ENCODE results near the gene SGSH.
"Not testable (repeated sequence)": the region's sequence is repeated elsewhere in the genome, so short reads cannot be mapped to it uniquely, and the experiment has no call there.

The SGSH gene

DNA sequence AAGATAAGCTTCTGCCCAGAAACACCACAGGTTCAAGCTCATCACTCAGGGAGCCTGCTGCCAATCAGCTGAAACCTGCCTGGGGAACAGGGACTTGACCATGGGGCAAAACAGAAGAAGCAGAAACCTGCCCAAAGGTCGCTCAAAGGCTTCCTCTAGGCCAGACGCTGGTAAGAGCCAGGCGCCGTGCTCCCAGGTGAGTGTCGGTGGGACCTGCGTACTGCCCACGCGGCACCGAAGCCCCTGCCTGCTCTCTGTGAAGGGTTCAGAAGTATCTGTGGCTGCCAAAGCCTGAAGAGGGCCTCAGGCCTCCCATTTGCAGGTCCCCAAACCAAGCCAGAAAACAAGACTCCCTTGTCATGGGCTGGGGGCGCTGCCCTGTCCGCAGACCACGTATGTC lies 10.4 kb downstream of the SGSH start:
- no peak for DNase-seq

DNA sequence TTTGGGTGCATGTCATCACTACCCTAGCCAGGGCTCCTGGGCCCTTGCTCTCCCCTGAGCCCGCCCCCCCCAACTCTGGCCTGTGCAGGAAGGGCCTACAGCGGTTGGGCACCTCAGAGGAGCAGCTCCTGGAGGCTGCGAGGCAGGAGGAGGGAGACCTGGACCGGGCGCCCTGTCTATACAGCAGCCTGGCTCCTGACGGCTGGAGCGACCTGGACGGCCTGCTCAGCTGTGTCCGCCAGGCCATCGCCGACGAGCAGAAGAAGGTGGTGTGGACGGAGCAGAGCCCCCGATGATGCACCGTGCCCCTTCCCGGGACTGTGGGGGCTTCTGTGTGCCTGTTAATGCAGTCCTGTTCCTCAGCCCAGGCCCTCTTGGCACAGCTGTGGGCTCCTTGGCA lies 12.1 kb downstream of the SGSH start:
- DNase-seq, result no peak

DNA sequence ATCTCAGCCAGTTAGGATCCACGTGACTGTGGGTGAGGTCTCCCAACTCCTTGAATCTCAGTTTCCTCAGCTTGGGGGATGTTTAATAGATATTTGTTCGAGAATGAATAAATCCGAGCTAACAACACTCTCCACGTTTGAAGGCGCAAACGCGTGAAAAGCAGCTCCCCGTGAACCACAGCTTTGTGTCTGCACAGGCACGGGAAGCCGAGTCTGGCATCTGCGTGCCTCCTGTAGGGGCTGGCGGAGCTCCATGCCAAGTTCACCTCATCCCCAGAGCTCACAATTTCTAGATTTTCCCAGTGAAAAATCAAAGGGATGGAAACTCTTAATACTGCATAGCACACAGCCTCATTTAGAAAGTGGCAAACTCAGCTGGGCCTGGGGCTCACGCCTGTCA lies 14.3 kb downstream of the SGSH start:
- no peak for DNase-seq

- DNase-seq, result no peak
These were observed 15.3 kb downstream of the SGSH start for GRCh38 chr17:80204626-80205468.

- no peak for DNase-seq
These were observed 16.6 kb downstream of the SGSH start for GRCh38 chr17:80203471-80203963.

DNA sequence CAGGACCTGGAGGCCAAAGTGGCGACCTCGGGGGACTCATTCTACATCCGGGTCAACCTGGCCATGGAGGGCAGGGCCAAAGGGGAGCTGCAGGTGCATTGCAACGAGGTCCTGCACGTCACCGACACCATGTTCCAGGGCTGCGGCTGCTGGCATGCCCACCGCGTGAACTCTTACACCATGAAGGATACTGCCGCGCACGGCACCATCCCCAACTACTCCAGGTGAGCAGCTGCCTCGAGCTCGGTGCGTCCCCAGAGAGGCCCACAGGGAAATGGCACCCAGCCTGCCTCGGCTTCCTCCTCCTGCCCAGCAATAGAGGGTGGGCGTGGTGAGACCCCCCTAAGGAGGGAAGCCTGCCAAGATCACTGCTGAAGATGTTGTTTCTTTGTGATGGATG lies 17.9 kb downstream of the SGSH start:
- DNase-seq, result no peak

DNA sequence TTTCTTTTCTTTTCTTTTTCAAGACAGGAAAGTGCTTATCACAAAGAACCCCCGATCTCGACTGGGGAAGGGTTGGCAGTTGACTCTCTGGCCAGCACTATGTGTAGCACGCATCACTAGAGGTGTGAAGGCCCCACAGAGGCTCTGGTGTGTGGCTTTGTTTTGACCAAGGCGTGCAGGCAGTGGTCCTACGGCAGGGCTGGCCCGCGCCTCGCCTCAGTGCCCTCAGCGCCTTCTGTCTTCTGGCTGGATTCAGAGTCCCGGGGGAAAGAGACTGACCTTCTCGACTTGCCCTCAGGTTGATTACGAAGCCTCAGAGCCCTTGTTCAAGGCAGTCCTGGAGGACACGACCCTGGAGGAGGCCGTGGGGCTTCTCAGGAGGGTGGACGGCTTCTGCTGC lies 18.7 kb downstream of the SGSH start:
- no peak for DNase-seq

DNA sequence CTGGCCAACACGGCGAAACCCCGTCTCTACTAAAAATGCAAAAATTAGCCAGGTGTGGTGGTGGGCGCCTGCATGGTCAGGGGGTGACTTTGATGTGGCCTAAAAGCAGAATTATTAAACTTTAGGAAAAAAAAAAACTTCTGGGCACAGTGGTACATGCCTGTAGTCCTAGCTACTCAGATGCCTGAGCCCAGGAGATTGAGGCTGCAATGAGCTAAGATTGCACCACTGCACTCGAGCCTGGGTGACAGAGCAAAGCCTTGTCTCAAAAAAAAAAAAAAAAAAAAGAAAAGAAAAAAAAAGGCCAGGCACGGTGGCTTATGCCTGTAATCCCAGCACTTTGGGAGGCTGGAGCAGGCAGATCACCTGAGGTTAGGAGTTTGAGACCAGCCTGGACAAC lies 20.8 kb downstream of the SGSH start:
- not testable (repeated sequence) for DNase-seq

DNA sequence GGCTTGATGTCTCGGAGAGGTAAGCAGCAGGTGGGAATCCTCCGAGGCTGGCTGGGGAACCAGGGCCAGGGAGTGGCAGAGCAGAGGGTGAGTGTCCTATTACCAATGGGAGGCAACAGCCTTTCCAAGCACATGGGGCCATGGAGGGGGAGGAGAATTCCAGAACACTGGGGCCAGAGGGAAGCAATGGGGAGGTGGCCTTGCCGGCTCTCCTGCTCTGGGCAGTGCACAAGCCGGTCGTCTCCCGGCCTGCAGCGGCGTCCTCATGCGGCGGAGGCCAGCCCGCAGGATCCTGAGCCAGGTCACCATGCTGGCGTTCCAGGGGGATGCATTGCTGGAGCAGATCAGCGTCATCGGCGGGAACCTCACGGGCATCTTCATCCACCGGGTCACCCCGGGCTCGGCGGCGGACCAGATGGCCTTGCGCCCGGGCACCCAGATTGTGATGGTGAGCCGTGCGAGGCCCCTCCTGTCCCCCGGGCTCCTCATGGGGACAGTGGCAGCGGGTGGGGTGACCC lies 21.9 kb downstream of the SGSH start:
- DNase-seq, result no peak

DNA sequence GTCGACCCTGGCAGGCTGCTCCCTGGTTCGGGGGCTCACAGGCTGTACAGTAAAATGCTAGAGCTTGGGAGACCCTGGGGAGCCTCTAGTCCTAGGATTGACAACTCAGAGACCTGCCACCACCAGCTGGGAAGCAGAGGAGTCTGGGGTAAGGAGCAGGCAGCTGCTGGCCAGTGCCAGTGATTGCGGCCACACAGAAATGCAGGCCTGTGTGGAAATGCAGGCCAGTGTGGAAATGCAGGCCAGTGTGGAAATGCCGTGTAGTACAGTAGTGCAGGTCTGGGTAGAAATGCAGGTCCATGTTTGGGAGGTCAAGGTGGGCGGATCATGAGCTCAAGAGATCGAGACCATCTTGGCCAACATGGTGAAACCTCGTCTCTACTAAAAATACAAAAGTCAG lies 23.5 kb downstream of the SGSH start:
- DNase-seq, result no peak

DNA sequence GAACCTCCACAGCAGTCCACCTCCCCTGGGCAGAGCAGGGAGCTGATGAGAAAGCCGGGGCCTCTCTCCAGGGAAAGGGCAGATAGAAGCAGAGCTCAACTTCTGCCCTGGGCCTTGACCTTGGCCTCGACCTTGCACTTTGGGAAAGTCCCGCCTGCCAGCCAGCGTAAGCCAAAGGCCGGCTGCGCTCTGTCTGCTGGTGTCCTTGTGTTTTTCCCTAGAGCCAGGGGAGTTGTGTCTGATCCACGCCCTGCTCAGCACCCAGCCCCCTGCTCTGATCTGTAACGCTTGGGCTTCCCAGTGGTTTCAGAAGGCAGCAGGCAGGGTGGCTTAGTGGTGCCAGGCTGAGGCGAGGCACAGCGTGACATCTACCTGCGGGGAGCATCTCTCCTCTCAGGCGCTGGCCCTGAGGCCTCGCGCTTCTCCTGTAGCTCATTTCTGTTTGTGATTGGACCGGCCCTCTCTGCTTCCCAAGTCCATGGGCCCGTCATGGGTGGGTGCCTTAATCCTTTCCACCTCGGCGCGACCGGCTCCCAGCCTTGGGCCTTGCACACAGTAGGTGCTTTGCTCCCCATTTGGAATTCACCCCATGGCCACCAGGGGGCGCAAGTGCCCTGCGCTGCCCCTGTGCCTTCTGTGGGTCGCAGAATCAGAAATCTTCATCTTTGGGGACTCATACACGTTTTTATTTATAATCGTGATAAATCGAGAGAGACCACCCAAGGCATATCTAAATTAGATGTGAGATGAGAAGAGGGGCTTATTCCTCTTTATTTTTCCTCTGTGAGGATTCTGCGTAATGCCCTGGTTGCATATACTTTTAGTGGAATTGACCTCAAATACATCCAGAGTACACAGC lies 24.2 kb downstream of the SGSH start:
- DNase-seq, result no peak

DNA sequence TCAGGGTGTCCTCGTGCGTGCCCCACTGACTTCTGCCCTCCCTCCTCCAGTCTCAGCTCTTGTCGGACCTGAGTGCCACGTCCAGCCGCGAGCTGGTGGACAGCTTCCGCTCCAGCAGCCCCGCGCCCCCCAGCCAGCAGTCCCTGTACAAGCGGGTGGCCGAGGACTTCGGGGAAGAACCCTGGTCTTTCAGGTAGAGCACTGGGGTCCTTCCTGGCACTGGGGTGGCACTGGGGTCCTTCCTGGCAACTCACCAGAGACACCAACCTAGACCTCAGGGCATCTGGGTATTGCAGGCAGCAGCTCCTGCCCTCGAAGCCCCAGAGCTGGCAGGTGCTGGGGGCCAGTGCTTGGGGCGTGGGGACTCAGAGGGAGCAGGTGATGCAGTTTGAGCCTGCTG lies 25.0 kb downstream of the SGSH start:
- DNase-seq, result no peak

- no peak for DNase-seq
These were observed 28.1 kb downstream of the SGSH start for GRCh38 chr17:80191865-80192661.

DNA sequence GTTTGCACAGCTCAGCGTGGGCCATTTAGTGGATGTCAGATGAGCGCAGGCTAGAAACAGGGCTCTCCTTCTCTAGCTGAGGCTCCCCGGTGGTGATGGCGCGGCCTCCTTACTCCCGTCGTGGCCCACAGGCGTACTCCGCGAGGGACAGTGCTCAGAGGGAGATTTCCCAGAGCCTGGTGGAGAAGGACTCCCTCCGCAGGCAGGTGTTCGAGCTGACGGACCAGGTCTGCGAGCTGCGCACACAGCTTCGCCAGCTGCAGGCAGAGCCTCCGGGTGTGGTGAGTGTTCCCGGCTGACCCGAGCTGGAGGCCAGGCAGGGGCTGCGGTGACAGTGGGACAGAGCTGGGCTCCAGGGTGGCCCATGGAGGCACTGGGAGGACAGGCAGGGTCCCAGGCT lies 28.9 kb downstream of the SGSH start:
- DNase-seq, result no peak

- no peak for DNase-seq
These were observed 29.4 kb downstream of the SGSH start for GRCh38 chr17:80190716-80191115.

GRCh38 chr17:80189611-80190010 lies 30.5 kb downstream of the SGSH start:
- no peak for DNase-seq

DNA sequence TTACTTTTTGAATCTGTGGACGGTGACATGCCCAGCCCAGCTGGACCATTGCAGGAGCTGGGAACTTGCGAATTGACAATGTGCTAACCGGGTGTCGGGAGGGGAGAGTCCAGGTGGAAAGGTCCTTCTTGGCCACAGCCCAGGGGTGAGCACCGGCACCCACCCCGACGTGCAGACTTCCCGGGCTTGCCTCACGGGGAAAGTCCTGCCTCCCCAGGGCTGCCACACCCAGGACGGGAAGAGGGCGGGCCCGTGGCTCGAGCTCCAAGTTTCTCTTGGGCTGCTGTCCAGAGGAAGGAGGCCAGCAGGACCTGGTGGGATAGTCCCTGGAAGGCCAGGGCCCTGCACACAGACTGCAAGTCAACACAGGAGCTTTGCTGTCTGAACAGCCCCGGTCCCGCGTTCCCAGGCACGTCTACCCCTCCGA lies 32.6 kb downstream of the SGSH start:
- no peak for DNase-seq

DNA sequence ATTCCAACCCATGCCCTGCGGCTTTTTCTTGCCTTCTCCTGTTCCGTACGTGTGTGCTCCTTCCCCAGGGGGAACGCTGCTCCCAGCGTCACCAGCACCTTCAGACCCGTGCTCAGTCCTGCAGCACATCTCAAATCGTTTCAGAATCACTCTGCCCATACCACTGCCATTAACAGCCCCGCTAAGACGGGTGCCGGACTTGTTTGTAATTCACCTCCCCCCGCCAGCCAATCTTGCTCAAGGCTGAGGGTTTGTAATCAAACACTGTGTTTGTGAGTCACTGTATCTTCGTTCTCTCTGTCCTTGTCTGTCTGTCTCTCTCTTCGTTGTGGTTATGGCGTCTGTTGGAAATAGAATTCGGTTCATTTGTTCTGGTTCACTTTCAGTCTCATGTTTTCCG lies 33.0 kb downstream of the SGSH start:
- DNase-seq, result no peak

GRCh38 chr17:80185968-80186367 lies 34.2 kb downstream of the SGSH start:
- DNase-seq, result no peak

DNA sequence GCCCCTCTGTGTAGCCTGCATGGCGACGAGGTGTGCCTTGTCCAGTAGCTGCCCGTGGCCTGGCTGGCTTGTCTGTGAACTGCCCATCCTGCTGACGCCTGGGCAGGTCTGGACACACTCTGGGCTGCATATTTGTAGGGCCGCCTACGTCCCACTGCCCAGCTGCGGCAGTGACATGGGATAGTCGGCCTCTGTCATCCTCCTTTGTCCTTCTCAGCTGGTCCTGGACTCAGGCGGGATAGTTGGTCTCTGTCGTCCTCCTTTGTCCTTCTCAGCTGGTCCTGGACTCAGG lies 35.8 kb downstream of the SGSH start:
- DNase-seq, result no peak

GRCh38 chr17:80183581-80184422 lies 36.3 kb downstream of the SGSH start:
- no peak for DNase-seq

DNA sequence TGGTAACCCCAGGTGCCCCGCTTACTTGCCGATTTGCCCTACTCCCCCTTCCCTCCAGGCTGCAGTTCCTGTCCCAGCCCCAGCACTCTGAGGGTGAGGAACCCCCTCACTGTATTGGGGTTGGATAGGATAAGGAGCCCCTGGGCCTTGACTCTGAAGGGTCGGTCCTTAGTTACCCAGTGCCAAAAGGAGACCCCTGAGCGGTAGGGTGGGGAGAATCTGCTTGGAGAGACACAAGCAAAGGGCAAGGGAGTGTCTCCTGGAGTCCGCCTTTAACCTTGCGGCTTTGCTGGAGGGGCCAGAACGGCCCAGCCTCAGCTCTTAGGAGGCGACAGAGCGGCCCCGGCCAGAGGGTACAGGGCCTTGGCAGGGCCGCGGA lies 37.3 kb downstream of the SGSH start:
- no peak for DNase-seq

All from activated gamma-delta T cell (primary cell).